GM12875 (cell line): ENCODE results near the gene PREB.

Experiments
- H3K4me3 ChIP-seq: one replicate; pipeline ENCODE4 v1.5.1; 2011; ENCODE audit warnings: low read depth, low read length, control low read depth
- CTCF ChIP-seq: IDR thresholded peaks from 2 replicates; pipeline ENCODE4 v1.5.1; 2011; ENCODE audit warnings: low read depth, mild to moderate bottlenecking, control low read depth, inconsistent platforms, low read length, moderate library complexity, borderline replicate concordance; ENCODE audit not compliant: insufficient read depth

The PREB gene

GRCh38 chr2:27086724-27087593, 47.5 kb downstream of the PREB start, which contains the start of gene KHK:
Gene KHK, plus strand, starts transcription at chr2:27086772. Its CDS starts 488 bp downstream, at chr2:27087260.
- H3K4me3 ChIP-seq, result peak within 1 kb of the TSS; percentile 43
- TF ChIP-seq CTCF, result no peak

DNA sequence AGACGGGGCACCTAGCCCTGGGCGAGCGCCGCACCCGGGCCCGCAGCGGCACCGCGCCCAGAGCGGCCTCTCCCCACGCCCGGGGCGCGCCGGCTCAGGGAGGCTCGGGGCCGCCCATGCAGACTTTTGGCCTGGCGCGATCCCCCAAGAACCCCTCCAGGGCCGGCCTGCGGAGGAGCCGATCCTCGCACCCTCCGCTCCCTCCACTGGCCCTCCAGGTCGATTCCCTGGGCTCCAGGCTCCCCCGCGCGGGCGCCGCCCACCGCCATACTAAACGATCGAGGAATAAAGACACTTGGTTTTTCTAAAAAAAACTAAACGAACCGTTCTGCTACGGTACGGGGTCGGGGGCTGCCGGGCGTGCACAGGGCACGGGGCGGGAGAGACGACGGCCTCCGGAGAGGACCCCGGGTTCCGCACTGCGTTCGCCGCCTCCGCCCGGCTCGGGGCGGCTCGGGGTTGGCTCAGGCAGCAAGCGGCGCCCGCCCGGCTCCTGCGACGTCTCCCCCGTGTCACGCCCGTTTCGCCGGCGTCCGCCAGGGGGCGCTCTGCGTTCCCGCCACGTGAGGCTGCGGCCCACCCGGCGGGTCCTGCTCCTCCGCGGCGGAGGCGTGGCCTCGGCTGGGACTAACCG, 48.2 kb downstream of the PREB start:
- TF ChIP-seq CTCF, result peak; percentile 96
- H3K4me3 ChIP-seq, result peak overlapping the region; percentile 43

DNA sequence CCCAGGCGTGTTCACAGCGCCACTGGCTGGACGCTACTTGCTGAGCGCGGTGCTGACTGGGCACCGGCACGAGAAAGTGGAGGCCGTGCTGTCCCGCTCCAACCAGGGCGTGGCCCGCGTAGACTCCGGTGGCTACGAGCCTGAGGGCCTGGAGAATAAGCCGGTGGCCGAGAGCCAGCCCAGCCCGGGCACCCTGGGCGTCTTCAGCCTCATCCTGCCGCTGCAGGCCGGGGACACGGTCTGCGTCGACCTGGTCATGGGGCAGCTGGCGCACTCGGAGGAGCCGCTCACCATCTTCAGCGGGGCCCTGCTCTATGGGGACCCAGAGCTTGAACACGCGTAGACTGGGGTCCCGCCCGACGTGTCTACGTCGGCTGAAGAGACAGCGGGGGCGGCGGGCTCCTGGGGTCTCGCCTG, 48.8 kb downstream of the PREB start:
- H3K4me3 ChIP-seq, result peak overlapping the region; percentile 43

GRCh38 chr2:27085062-27085672, 49.3 kb downstream of the PREB start:
- TF ChIP-seq CTCF, result no peak
- H3K4me3 ChIP-seq, result peak overlapping the region; percentile 43

More for the DNA sequence above, 48.8 kb downstream of the PREB start:
- 0 out of 2 replicates have a peak, but pooled peaks have one; percentile 19 for TF ChIP-seq CTCF

GRCh38 chr2:27084297-27085061, 50.0 kb downstream of the PREB start:
- no peak overlapping the region for H3K4me3 ChIP-seq
- no peak for TF ChIP-seq CTCF

GRCh38 chr2:27083410-27084296, 50.8 kb downstream of the PREB start:
- TF ChIP-seq CTCF, result no peak
- H3K4me3 ChIP-seq, result no peak overlapping the region
